Glutamatergic neuron (in vitro differentiated cells): ENCODE measurements around the gene ESR2. TPM values are rescaled to one million over a fixed set of nuclear protein-coding genes. Genes with fewer than 3 reads are reported as not detected.

Experiments
- DNase-seq: peaks from one replicate; pipeline ENCODE4 v3.0.0; 2022
- H3K27ac Mint-ChIP-seq: one replicate; pipeline ENCODE4 v1.8.0; 2020; ENCODE audit warnings: mild to moderate bottlenecking, mixed read lengths, inconsistent platforms; ENCODE audit not compliant: unreplicated experiment
- H3K27me3 Mint-ChIP-seq: one replicate; pipeline ENCODE4 v1.8.0; 2020; ENCODE audit warnings: mild to moderate bottlenecking, moderate library complexity, mixed read lengths, inconsistent platforms; ENCODE audit not compliant: unreplicated experiment
- H3K36me3 Mint-ChIP-seq: one replicate; pipeline ENCODE4 v1.8.0; 2020; ENCODE audit warnings: mild to moderate bottlenecking, mixed read lengths, inconsistent platforms; ENCODE audit not compliant: unreplicated experiment
- H3K4me1 Mint-ChIP-seq: one replicate; pipeline ENCODE4 v1.8.0; 2020; ENCODE audit warnings: mild to moderate bottlenecking, low read depth, mixed read lengths, inconsistent platforms; ENCODE audit not compliant: unreplicated experiment
- H3K4me3 Mint-ChIP-seq: one replicate; pipeline ENCODE4 v1.8.0; 2020; ENCODE audit warnings: mild to moderate bottlenecking, mixed read lengths, inconsistent platforms; ENCODE audit not compliant: unreplicated experiment
- H3K9me3 Mint-ChIP-seq: one replicate; pipeline ENCODE4 v1.8.0; 2020; ENCODE audit warnings: mild to moderate bottlenecking, moderate library complexity, mixed read lengths, inconsistent platforms; ENCODE audit not compliant: unreplicated experiment
- CTCF ChIP-seq: fragments of 200-600 bp; sonication (generic); IDR thresholded peaks from one replicate; pipeline ENCODE4 v1.5.0; 2021; ENCODE audit not compliant: partially characterized antibody, unreplicated experiment
- total RNA-seq: library from RNA; stranded (reverse); fragmentation: NEBNext Ultra II Directional; extraction: Animal tissue kit (Norgen Biotek cat#: 25700); gene quantifications from one replicate; pipeline ENCODE4 v1.2.1, GENCODE V29; 2021; ENCODE audit not compliant: unreplicated experiment

The ESR2 gene
- total RNA-seq, 1 donor from 2014 or later = 0.66 TPM

- H3K4me1 Mint-ChIP-seq = no peaks in the 10 kb centered on the region
- no peak overlapping the region for H3K27ac Mint-ChIP-seq
Observed at GRCh38 chr14:64069634-64070359, 224.4 kb downstream of the ESR2 start.

GRCh38 chr14:64064447-64064846 is 229.7 kb downstream of the ESR2 start:
- Mint-ChIP-seq H3K4me3 (no peak overlapping the region), H3K9me3 (no peaks in the 10 kb centered on the region), H3K36me3 (no peaks in the 10 kb centered on the region), H3K27ac (no peak overlapping the region), H3K27me3 (no peaks in the 10 kb centered on the region), H3K4me1 (no peaks in the 10 kb centered on the region)
- no peak for TF ChIP-seq CTCF
- no peak for DNase-seq

More at GRCh38 chr14:64069634-64070359, 224.4 kb downstream of the ESR2 start:
- H3K4me3 Mint-ChIP-seq = no peak overlapping the region
- peaks cover 1% of the 10 kb centered on the region for H3K27me3 Mint-ChIP-seq
- no peak for DNase-seq
- no peaks in the 10 kb centered on the region for H3K9me3 Mint-ChIP-seq
- H3K36me3 Mint-ChIP-seq = peaks cover 6% of the 10 kb centered on the region
- no peak for TF ChIP-seq CTCF

GRCh38 chr14:64062381-64063115 is 231.6 kb downstream of the ESR2 start:
- Mint-ChIP-seq H3K4me1 (no peaks in the 10 kb centered on the region), H3K27ac (no peak overlapping the region), H3K36me3 (no peaks in the 10 kb centered on the region), H3K9me3 (no peaks in the 10 kb centered on the region), H3K27me3 (no peaks in the 10 kb centered on the region), H3K4me3 (no peak overlapping the region)
- no peak for DNase-seq
- TF ChIP-seq CTCF = no peak

GRCh38 chr14:64061706-64062105 is 232.5 kb downstream of the ESR2 start:
- no peak overlapping the region for H3K4me3 Mint-ChIP-seq
- H3K9me3 Mint-ChIP-seq = no peaks in the 10 kb centered on the region
- no peak overlapping the region for H3K27ac Mint-ChIP-seq
- no peaks in the 10 kb centered on the region for H3K4me1 Mint-ChIP-seq
- TF ChIP-seq CTCF = no peak
- no peaks in the 10 kb centered on the region for H3K27me3 Mint-ChIP-seq
- H3K36me3 Mint-ChIP-seq = no peaks in the 10 kb centered on the region
- no peak for DNase-seq

- Mint-ChIP-seq H3K4me3 (no peak overlapping the region), H3K4me1 (no peaks in the 10 kb centered on the region), H3K27ac (no peak overlapping the region), H3K27me3 (no peaks in the 10 kb centered on the region), H3K36me3 (no peaks in the 10 kb centered on the region), H3K9me3 (no peaks in the 10 kb centered on the region)
- no peak for TF ChIP-seq CTCF
- no peak for DNase-seq
Observed at GRCh38 chr14:64061115-64061514, 233.1 kb downstream of the ESR2 start.
